ENCODE measurements around the gene S100A9. TPM values are rescaled to one million over a fixed set of nuclear protein-coding genes. Genes with fewer than 3 reads are reported as not detected.

Gene S100A9
- total and polyA plus RNA-seq, 7 donors = 73.4 to 943 (median 308) TPM

- Histone ChIP-seq H3K27ac (no peak overlapping the region), H3K9me3 (peaks cover 0 to 1% (median 0%) of the 10 kb centered on the region in 4 donors), H3K4me1 (no peaks in the 10 kb centered on the region), H3K27me3 (no peaks in the 10 kb centered on the region), H3K36me3 (no peaks in the 10 kb centered on the region), H3K4me3 (no peak overlapping the region)
- TF ChIP-seq POLR2AphosphoS5 (IDR thresholded peaks at IDR 0.05) = no peak
- no peak for TF ChIP-seq POLR2A (IDR thresholded peaks at IDR 0.05)
- TF ChIP-seq CTCF (IDR thresholded peaks at IDR 0.05) = no peak
- no peak for TF ChIP-seq EP300 (IDR thresholded peaks at IDR 0.05)
- intact Hi-C loops (cut with DNase I) = no loop called here
- WGBS, 2 donors = 89 to 92% methylated on average over 10 of the region's 10 CpGs
- no peak for DNase-seq
These were observed 21.9 kb downstream of the S100A9 start for GRCh38 chr1:153379591-153379990.

GRCh38 chr1:153380711-153381110 is 23.1 kb downstream of the S100A9 start:
- Histone ChIP-seq H3K36me3 (no peaks in the 10 kb centered on the region), H3K27me3 (no peaks in the 10 kb centered on the region), H3K9me3 (peaks cover 0 to 1% (median 0%) of the 10 kb centered on the region in 4 donors), H3K27ac (no peak overlapping the region), H3K4me1 (no peaks in the 10 kb centered on the region), H3K4me3 (no peak overlapping the region)
- intact Hi-C loops (cut with DNase I) = no loop called here
- TF ChIP-seq POLR2A (IDR thresholded peaks at IDR 0.05) = no peak
- no peak for TF ChIP-seq CTCF (IDR thresholded peaks at IDR 0.05)
- TF ChIP-seq POLR2AphosphoS5 (IDR thresholded peaks at IDR 0.05) = no peak
- no peak for TF ChIP-seq EP300 (IDR thresholded peaks at IDR 0.05)
- WGBS, 2 donors = 90 to 94% methylated on average over 23 of the region's 23 CpGs
- no peak for DNase-seq

- DNase-seq = no peak
- intact Hi-C loops (cut with DNase I) = no loop called here
- TF ChIP-seq EP300 (IDR thresholded peaks at IDR 0.05) = no peak
- no peaks in the 10 kb centered on the region for H3K27me3 ChIP-seq
- no peak overlapping the region for H3K27ac ChIP-seq
- no peaks in the 10 kb centered on the region for H3K4me1 ChIP-seq
- H3K9me3 ChIP-seq = peaks cover 0 to 1% (median 0%) of the 10 kb centered on the region in 4 donors
- H3K4me3 ChIP-seq = no peak overlapping the region
- WGBS, 2 donors = 78 to 84% methylated on average over 4 of the region's 4 CpGs
- no peaks in the 10 kb centered on the region for H3K36me3 ChIP-seq
These were observed 27.4 kb downstream of the S100A9 start for GRCh38 chr1:153384958-153385580.

- peak overlapping the region in 1 of 4 donors; percentile 42 for H3K27ac ChIP-seq
- no peaks in the 10 kb centered on the region for H3K4me1 ChIP-seq
- intact Hi-C loops (cut with DNase I) = no loop called here
- WGBS, 2 donors = 56 to 73% methylated on average over 5 of the region's 5 CpGs
- no peaks in the 10 kb centered on the region for H3K27me3 ChIP-seq
- TF ChIP-seq EP300 (IDR thresholded peaks at IDR 0.05) (no peak), POLR2A (IDR thresholded peaks at IDR 0.05) (no peak)
- H3K9me3 ChIP-seq = peaks cover 0 to 1% (median 0%) of the 10 kb centered on the region in 4 donors
- no peaks in the 10 kb centered on the region for H3K36me3 ChIP-seq
- H3K4me3 ChIP-seq = no peak overlapping the region
- DNase-seq = peak; percentile 80
These were observed 28.8 kb downstream of the S100A9 start for GRCh38 chr1:153386500-153386901.

GRCh38 chr1:153387001-153387400 is 29.3 kb downstream of the S100A9 start:
- DNase-seq = no peak
- TF ChIP-seq CTCF (IDR thresholded peaks at IDR 0.05) (no peak), EP300 (IDR thresholded peaks at IDR 0.05) (no peak), POLR2AphosphoS5 (IDR thresholded peaks at IDR 0.05) (no peak), POLR2A (IDR thresholded peaks at IDR 0.05) (no peak)
- Histone ChIP-seq H3K4me1 (no peaks in the 10 kb centered on the region), H3K4me3 (no peak overlapping the region), H3K27ac (peak overlapping the region in 1 of 4 donors; percentile 42), H3K9me3 (peaks cover 0 to 1% (median 0%) of the 10 kb centered on the region in 4 donors), H3K27me3 (no peaks in the 10 kb centered on the region), H3K36me3 (no peaks in the 10 kb centered on the region)
- WGBS, 2 donors = 93 to 94% methylated on average over 4 of the region's 4 CpGs
- intact Hi-C loops (cut with DNase I) = no loop called here

- Histone ChIP-seq H3K9me3 (no peaks in the 10 kb centered on the region), H3K27me3 (no peaks in the 10 kb centered on the region), H3K4me1 (no peaks in the 10 kb centered on the region), H3K27ac (no peak overlapping the region), H3K4me3 (no peak overlapping the region), H3K36me3 (no peaks in the 10 kb centered on the region)
- DNase-seq = no peak
- TF ChIP-seq POLR2AphosphoS5 (IDR thresholded peaks at IDR 0.05) (no peak), EP300 (IDR thresholded peaks at IDR 0.05) (no peak), CTCF (IDR thresholded peaks at IDR 0.05) (no peak), POLR2A (IDR thresholded peaks at IDR 0.05) (no peak)
- intact Hi-C loops (cut with DNase I) = no loop called here
- WGBS, 2 donors = 89% methylated on average over 4 of the region's 4 CpGs
These were observed 30.1 kb downstream of the S100A9 start for GRCh38 chr1:153387785-153388184.
